CD14-positive monocyte (primary cell): ENCODE measurements around the gene SERBP1. TPM values are rescaled to one million over a fixed set of nuclear protein-coding genes. Genes with fewer than 3 reads are reported as not detected.

Experiments
- DNase-seq, 3 donors: peaks; one replicate each; pipeline ENCODE4 v3.0.0-alpha.2; 2011 to 2022
- H2AFZ ChIP-seq: 2 replicates; pipeline ENCODE4 v1.6.0; 2012; ENCODE audit warnings: mild to moderate bottlenecking, low read depth, low read length, inconsistent platforms; ENCODE audit not compliant: insufficient read depth, poor library complexity, severe bottlenecking
- H3K27ac ChIP-seq, 2 donors: 1 replicate in 1 of 2; 2 replicates in 1 of 2; pipeline ENCODE4 v1.5.1; 2012 to 2013; ENCODE audit warnings: low read length in 2 of 2, control low read depth in 1 of 2, inconsistent platforms in 1 of 2, low read depth in 1 of 2, mild to moderate bottlenecking in 1 of 2
- H3K27me3 ChIP-seq, 2 donors: one replicate each; pipeline versions ENCODE4 v1.6.0 to v1.6.1; 2011 to 2013; ENCODE audit warnings: low read length in 2 of 2; ENCODE audit not compliant: control insufficient read depth in 2 of 2, insufficient read depth in 2 of 2
- H3K36me3 ChIP-seq, 2 donors: replicated peaks in 1 of 2; 1 replicate in 1 of 2; 2 replicates in 1 of 2; pipeline versions ENCODE4 v1.5.1 to v1.6.1; 2012 to 2013; ENCODE audit warnings: low read length in 2 of 2, control low read depth in 1 of 2, inconsistent platforms in 1 of 2, mild to moderate bottlenecking in 1 of 2; ENCODE audit not compliant: insufficient read depth in 2 of 2, control insufficient read depth in 1 of 2
- H3K4me1 ChIP-seq, 2 donors: 1 replicate in 1 of 2; 2 replicates in 1 of 2; pipeline versions ENCODE4 v1.5.1 to v1.6.1; 2012 to 2013; ENCODE audit warnings: low read length in 2 of 2, control low read depth in 1 of 2, inconsistent platforms in 1 of 2, mild to moderate bottlenecking in 1 of 2, moderate library complexity in 1 of 2; ENCODE audit not compliant: insufficient read depth in 2 of 2, control insufficient read depth in 1 of 2
- H3K4me2 ChIP-seq: replicated peaks from 2 replicates; pipeline ENCODE3; 2012; ENCODE audit warnings: low read length, moderate library complexity, mild to moderate bottlenecking; ENCODE audit not compliant: poor library complexity, severe bottlenecking; ENCODE audit errors: extremely low read depth
- H3K4me3 ChIP-seq, 3 experiments: fragments of 200-600 bp in 1 of 3; sonication (generic) in 1 of 3; replicated peaks in 1 of 3; 1 replicate in 2 of 3; 2 replicates in 1 of 3; pipeline ENCODE4 v1.5.1; 2011 to 2013; ENCODE audit warnings: low read length in 3 of 3, mild to moderate bottlenecking in 3 of 3, control low read depth in 2 of 3, low read depth in 2 of 3, inconsistent platforms in 1 of 3, moderate library complexity in 1 of 3
- H3K79me2 ChIP-seq: 2 replicates; pipeline ENCODE4 v1.6.0; 2012; ENCODE audit warnings: mild to moderate bottlenecking, control low read depth, inconsistent platforms, low read length, moderate library complexity; ENCODE audit not compliant: insufficient read depth
- H3K9ac ChIP-seq: 2 replicates; pipeline ENCODE4 v1.6.0; 2017; ENCODE audit warnings: low read length, mild to moderate bottlenecking; ENCODE audit not compliant: insufficient read depth, poor library complexity, severe bottlenecking
- H3K9me3 ChIP-seq, 2 donors: replicated peaks in 1 of 2; 1 replicate in 1 of 2; 2 replicates in 1 of 2; pipeline versions ENCODE4 v1.5.1 to v1.6.1; 2012 to 2013; ENCODE audit warnings: low read length in 2 of 2, control low read depth in 1 of 2; ENCODE audit not compliant: control insufficient read depth in 1 of 2, insufficient read depth in 1 of 2
- H4K20me1 ChIP-seq: 2 replicates; pipeline ENCODE4 v1.6.0; 2012; ENCODE audit warnings: mild to moderate bottlenecking, low read length, control low read depth, moderate library complexity; ENCODE audit not compliant: insufficient read depth
- H3K27ac Mint-ChIP-seq, 7 donors: one replicate each; pipeline ENCODE4 v1.8.0; 2020; ENCODE audit warnings: mild to moderate bottlenecking in 7 of 7, mixed read lengths in 7 of 7, moderate library complexity in 6 of 7, inconsistent platforms in 2 of 7
- H3K27me3 Mint-ChIP-seq, 3 donors: one replicate each; pipeline ENCODE4 v1.8.0; 2021 to 2022; ENCODE audit warnings: low read depth in 3 of 3, mild to moderate bottlenecking in 3 of 3, mixed read lengths in 3 of 3, moderate library complexity in 3 of 3, inconsistent platforms in 1 of 3
- H3K36me3 Mint-ChIP-seq, 2 donors: one replicate each; pipeline ENCODE4 v1.8.0; 2020; ENCODE audit warnings: mixed read lengths in 2 of 2, inconsistent platforms in 1 of 2, mild to moderate bottlenecking in 1 of 2
- H3K4me1 Mint-ChIP-seq: one replicate; pipeline ENCODE4 v1.8.0; 2020; ENCODE audit warnings: mild to moderate bottlenecking, mixed read lengths
- H3K4me3 Mint-ChIP-seq, 2 donors: one replicate each; pipeline ENCODE4 v1.8.0; 2020; ENCODE audit warnings: mild to moderate bottlenecking in 2 of 2, mixed read lengths in 2 of 2, moderate library complexity in 1 of 2
- H3K9me3 Mint-ChIP-seq, 7 donors: one replicate each; pipeline ENCODE4 v1.8.0; 2020 to 2022; ENCODE audit warnings: mixed read lengths in 7 of 7, mild to moderate bottlenecking in 6 of 7, moderate library complexity in 6 of 7, inconsistent platforms in 2 of 7
- CTCF ChIP-seq: fragments of 200-600 bp; IDR thresholded peaks from one replicate; pipeline ENCODE4 v1.8.0; 2022; ENCODE audit warnings: antibody characterized with exemption, mild to moderate bottlenecking
- WGBS: methylation state at CpG from one replicate; pipeline ENCODE4 v1.1.5; 2013; ENCODE audit warnings: missing lambda C conversion rate; ENCODE audit not compliant: insufficient coverage; 5-methylcytosine and 5-hydroxymethylcytosine counted together
- intact Hi-C, 2 donors: fragments of 100-400 bp; cut with micrococcal nuclease; formaldehyde crosslinking; loops; one replicate each; pipeline versions ENCODE4 v1.15.0 to v1.15.1; 2023
- polyA plus RNA-seq, 3 donors: library from polyadenylated mRNA; depleted of rRNA in 1 of 3; unstranded in 2 of 3; stranded (reverse) in 1 of 3; fragments of 300-500 nt in 2 of 3; fragments of >200 nt in 1 of 3; fragmentation: Illumina TruSeq in 2 of 3; gene quantifications; 1 replicate in 2 of 3; 2 replicates in 1 of 3; pipeline ENCODE4 v1.2.3, GENCODE V29; 2012 to 2021

SERBP1 gene
- polyA plus RNA-seq, 3 donors, result 38.2 to 78.8 (median 75.3) TPM

DNA sequence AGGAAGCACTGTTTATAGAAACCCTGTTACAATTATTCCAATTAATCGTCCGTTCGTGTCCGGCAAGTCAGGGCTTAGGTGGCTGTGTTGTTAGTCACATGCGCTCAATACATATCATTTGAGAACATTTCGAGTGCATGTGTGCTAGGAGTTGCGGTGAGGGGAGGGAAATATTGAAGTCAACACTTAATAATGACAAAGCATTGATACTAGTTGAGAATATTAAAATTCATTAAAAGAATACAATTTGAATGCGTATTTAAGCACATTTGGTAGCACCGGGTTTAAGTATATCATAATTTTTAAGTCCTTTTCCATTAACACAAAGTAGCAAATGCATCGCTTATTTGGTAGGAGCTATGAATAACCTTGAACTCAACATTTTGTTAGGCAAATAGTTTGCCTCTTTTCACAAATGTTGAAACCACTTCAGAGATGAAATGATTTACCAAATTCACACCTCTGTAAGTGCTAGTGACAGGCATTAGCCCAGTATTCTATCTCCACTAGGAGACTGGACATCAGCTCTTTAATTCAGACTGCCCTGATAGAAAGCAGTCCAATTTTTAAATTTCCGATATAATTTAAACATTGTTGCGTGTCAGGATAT, 1.1 kb upstream of the SERBP1 start:
- Histone ChIP-seq H3K4me3 (peak overlapping the region; percentile 65 to 97 (median 66)), H3K4me1 (peaks cover 29 to 55% of the 10 kb centered on the region in 2 donors), H3K4me2 (peak overlapping the region; percentile 95), H3K79me2 (peaks cover 40% of the 10 kb centered on the region), H3K9me3 (no peaks in the 10 kb centered on the region), H2AFZ (peak overlapping the region; percentile 95), H3K36me3 (peaks cover 0 to under 1% of the 10 kb centered on the region in 2 donors), H4K20me1 (peaks cover 34% of the 10 kb centered on the region), H3K27ac (peak overlapping the region; percentile 84 to 92), H3K27me3 (no peaks in the 10 kb centered on the region), H3K9ac (peak overlapping the region; percentile 85)
- H3K27ac Mint-ChIP-seq, result peak overlapping the region; percentile 93 to 99 (median 95)
- peaks cover under 1% of the 10 kb centered on the region in 2 donors for H3K36me3 Mint-ChIP-seq
- TF ChIP-seq CTCF, result no peak
- DNase-seq, result no peak
- H3K4me3 Mint-ChIP-seq, result peak overlapping the region; percentile 98 to 99
- H3K9me3 Mint-ChIP-seq, result no peaks in the 10 kb centered on the region
- intact Hi-C loops, result loop anchor here (10.0 kb wide), 2 partner anchors 254 to 506 kb away; partner anchors contain the start of genes DNAI4 (in 1 of the 2), GADD45A (in 1 of the 2) and MIER1 (in 1 of the 2)
- no peaks in the 10 kb centered on the region for H3K27me3 Mint-ChIP-seq
- WGBS, result 89% methylated on average over 2 of the region's 12 CpGs
- H3K4me1 Mint-ChIP-seq, result peaks cover 57% of the 10 kb centered on the region

DNA sequence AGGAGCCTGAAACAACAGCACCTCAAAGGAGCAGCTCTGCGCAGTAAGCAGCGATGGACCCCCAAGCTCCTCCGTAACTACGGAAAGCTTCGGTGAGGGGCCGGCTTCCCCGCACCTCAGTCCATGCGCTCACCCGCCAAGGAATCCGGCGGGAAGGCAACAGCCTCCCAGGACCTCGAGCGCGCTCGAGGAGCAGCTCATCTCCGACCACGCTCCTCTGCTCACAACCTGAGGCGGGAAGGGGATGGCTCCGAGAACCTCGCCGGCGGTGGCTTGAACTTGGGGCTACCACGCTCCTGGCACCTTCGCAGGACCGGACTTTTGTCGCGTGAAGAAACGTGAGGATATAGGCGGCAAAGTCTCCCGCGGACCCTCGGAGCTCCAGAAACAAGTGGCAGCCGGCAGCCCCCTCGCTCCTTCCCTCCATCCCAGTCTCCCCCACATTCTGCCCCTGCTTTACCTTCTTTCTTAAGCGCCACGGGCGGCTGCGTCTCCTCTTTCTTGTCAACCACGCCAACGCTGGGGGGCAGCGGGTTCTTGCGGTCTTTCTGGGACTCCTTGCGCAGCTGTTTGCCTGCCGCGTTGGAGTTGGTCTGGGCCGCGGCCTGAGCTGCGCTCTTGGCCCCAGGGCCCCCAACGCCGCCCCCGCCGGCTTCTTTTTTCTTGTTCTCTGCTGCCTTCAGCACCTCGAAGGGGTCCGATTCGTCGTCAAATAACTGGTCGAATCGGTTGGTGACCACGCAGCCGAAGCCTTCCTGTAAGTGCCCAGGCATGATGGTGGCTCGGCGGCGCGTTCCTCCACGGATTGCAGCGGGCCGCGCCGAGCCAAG, 459 bp downstream of the SERBP1 start:
- Histone ChIP-seq H3K9me3 (no peaks in the 10 kb centered on the region), H2AFZ (peak overlapping the region; percentile 95), H3K27me3 (no peaks in the 10 kb centered on the region), H3K27ac (peak overlapping the region; percentile 84 to 92), H3K36me3 (peaks cover 13 to 15% of the 10 kb centered on the region in 2 donors), H3K79me2 (peaks cover 55% of the 10 kb centered on the region), H3K4me3 (peak overlapping the region; percentile 65 to 97 (median 66)), H3K4me1 (peaks cover 29 to 55% of the 10 kb centered on the region in 2 donors), H3K9ac (peak overlapping the region; percentile 85), H4K20me1 (peaks cover 49% of the 10 kb centered on the region), H3K4me2 (peak overlapping the region; percentile 95)
- peak; percentile 3 to 14 (median 7) for DNase-seq
- H3K9me3 Mint-ChIP-seq, result no peaks in the 10 kb centered on the region
- H3K4me3 Mint-ChIP-seq, result peak overlapping the region; percentile 98 to 99
- WGBS, result under 1% methylated on average over 67 of the region's 69 CpGs
- H3K27me3 Mint-ChIP-seq, result peaks cover 0 to 2% (median 0%) of the 10 kb centered on the region in 3 donors
- H3K27ac Mint-ChIP-seq, result peak overlapping the region; percentile 93 to 99 (median 95)
- peaks cover 15% of the 10 kb centered on the region in 2 donors for H3K36me3 Mint-ChIP-seq
- intact Hi-C loops, result loop anchor here (10.0 kb wide), 2 partner anchors 255 to 505 kb away; partner anchors contain the start of genes DNAI4 (in 1 of the 2), GADD45A (in 1 of the 2) and MIER1 (in 1 of the 2)
- no peak for TF ChIP-seq CTCF
- peaks cover 57% of the 10 kb centered on the region for H3K4me1 Mint-ChIP-seq
